Measurements from ENCODE around the gene SSX2IP. TPM values are rescaled to one million over a fixed set of nuclear protein-coding genes. Genes with fewer than 3 reads are reported as not detected.

SSX2IP gene
- total and polyA plus RNA-seq, 9 of the 15 experiments (the other 6 are each of a cell fraction or from before 2014, with no cell fraction given): 20.6 to 96.7 (median 61.7) TPM

DNA sequence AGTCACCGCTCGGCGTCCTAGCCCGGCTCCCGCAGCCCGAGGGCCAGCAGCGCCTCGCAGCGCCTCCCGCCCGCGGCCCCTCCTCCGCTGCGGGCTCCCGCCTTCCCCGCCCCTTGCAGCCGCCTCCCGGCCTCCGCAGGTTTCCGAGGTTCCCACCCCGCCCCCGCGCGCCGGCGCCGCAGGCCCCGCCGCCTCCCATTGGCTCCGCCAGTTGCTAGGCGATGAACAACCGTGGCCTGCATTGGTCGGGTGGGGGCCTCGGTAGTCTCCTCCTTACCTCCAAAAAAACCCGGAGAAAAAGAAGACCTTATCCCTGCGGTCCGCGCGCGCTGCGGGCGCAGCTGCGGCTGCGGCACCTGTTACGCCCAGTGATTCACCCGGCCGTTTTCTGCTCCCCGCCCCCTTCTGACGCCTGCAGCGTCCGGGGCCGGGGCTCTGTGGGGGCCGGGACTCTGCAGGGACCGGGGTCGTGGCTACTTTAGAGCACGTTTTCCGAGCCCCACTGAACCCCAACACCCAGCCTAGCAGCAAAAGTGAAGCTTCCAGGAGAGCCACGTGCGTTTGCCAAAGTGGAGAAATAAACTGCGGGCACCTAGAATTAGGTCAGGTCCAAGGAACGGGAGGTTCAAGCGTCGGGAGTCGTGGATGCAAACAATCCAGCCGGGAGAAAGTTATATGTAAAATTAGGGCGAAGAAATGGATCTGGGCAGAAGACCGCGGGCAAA is at the start of gene SSX2IP (continued):
- TF ChIP-seq, protein P1, sequence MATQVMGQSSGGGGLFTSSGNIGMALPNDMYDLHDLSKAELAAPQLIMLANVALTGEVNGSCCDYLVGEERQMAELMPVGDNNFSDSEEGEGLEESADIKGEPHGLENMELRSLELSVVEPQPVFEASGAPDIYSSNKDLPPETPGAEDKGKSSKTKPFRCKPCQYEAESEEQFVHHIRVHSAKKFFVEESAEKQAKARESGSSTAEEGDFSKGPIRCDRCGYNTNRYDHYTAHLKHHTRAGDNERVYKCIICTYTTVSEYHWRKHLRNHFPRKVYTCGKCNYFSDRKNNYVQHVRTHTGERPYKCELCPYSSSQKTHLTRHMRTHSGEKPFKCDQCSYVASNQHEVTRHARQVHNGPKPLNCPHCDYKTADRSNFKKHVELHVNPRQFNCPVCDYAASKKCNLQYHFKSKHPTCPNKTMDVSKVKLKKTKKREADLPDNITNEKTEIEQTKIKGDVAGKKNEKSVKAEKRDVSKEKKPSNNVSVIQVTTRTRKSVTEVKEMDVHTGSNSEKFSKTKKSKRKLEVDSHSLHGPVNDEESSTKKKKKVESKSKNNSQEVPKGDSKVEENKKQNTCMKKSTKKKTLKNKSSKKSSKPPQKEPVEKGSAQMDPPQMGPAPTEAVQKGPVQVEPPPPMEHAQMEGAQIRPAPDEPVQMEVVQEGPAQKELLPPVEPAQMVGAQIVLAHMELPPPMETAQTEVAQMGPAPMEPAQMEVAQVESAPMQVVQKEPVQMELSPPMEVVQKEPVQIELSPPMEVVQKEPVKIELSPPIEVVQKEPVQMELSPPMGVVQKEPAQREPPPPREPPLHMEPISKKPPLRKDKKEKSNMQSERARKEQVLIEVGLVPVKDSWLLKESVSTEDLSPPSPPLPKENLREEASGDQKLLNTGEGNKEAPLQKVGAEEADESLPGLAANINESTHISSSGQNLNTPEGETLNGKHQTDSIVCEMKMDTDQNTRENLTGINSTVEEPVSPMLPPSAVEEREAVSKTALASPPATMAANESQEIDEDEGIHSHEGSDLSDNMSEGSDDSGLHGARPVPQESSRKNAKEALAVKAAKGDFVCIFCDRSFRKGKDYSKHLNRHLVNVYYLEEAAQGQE (IDR thresholded peaks at IDR 0.05; ENCODE audit: borderline replicate concordance): peak; percentile 46
- TF ChIP-seq, protein P1 (CRISPR knock-in tag; IDR thresholded peaks at IDR 0.05; ENCODE audit: low read depth): no peak
- no peak for TF ChIP-seq ATF1 (CRISPR knock-in tag; IDR thresholded peaks at IDR 0.05)
- peak; percentile 74 for TF ChIP-seq ATF1 (tag; IDR thresholded peaks at IDR 0.05)
- no peak for TF ChIP-seq NUFIP1 (IDR thresholded peaks at IDR 0.05; ENCODE audit: partially characterized antibody)
- TF ChIP-seq MGA (IDR thresholded peaks at IDR 0.05): peak; percentile 66
- no peak for TF ChIP-seq ZNF717 (CRISPR knock-in tag; IDR thresholded peaks at IDR 0.05)
- TF ChIP-seq MAFG (tag; conservative IDR thresholded peaks at IDR 0.05): no peak
- no peak for TF ChIP-seq HIVEP1 (CRISPR knock-in tag; IDR thresholded peaks at IDR 0.05)

Measured in K562 (cell line).